Nasal cavity respiratory epithelium epithelial cell of viscerocranial mucosa (primary cell): ENCODE results near the gene PTRH2. TPM values are rescaled to one million over a fixed set of nuclear protein-coding genes. Genes with fewer than 3 reads are reported as not detected.

Experiments
- total RNA-seq: library from RNA; depleted of rRNA; stranded (reverse); fragments of >200 nt; gene quantifications from 2 replicates; pipeline ENCODE4 v1.2.3, GENCODE V29; 2014

PTRH2 gene
- 49.7 and 51.9 TPM in 2 replicates for total RNA-seq

GRCh38 chr17:59707149-59707970 lies at the start of gene PTRH2, which contains the start of gene VMP1:
Gene PTRH2, minus strand, starts transcription at chr17:59707430. Its CDS starts 9,452 bp downstream, at chr17:59697978.
Gene VMP1, plus strand, starts transcription at chr17:59707654. Its CDS starts 23,793 bp downstream, at chr17:59731447.

Other genes starting within 250 kb of the PTRH2 start
- 42.7 and 44.5 TPM in 2 replicates for gene DHX40, start 141.8 kb downstream of the PTRH2 start, total RNA-seq
- gene CLTC, start 87.5 kb downstream of the PTRH2 start, total RNA-seq = 348 and 424 TPM in 2 replicates
- gene VMP1, start 224 bp upstream of the PTRH2 start, total RNA-seq = 184 and 215 TPM in 2 replicates
- 8.9 and 10.7 TPM in 2 replicates for gene TUBD1, start 185.5 kb upstream of the PTRH2 start, total RNA-seq
- gene RPS6KB1, start 185.7 kb upstream of the PTRH2 start, total RNA-seq = 28.0 and 29.2 TPM in 2 replicates